Right renal pelvis (tissue), 4 donors: ENCODE results near the gene LYPD6B. TPM values are rescaled to one million over a fixed set of nuclear protein-coding genes. Genes with fewer than 3 reads are reported as not detected.

Experiments
- DNase-seq, 4 donors: peaks; one replicate each; pipeline ENCODE4 v3.0.0-alpha.2; 2013; ENCODE audit warnings: low read depth in 4 of 4, low spot score in 3 of 4, missing footprints in 1 of 4
- polyA plus RNA-seq, 4 donors: library from polyadenylated mRNA; unstranded; fragments of 120-200 nt; gene quantifications; one replicate each; pipeline ENCODE4 v1.2.1, GENCODE V29; 2013; ENCODE audit not compliant: insufficient read length in 4 of 4

The LYPD6B gene
- polyA plus RNA-seq, 4 donors, result 27.1 to 37.7 (median 28.9) TPM

- DNase-seq, result no peak
Observed at GRCh38 chr2:149152469-149152953, 114.0 kb downstream of the LYPD6B start.

GRCh38 chr2:149155196-149155969 lies 116.9 kb downstream of the LYPD6B start:
- DNase-seq, result no peak

GRCh38 chr2:149155988-149156387 lies 117.5 kb downstream of the LYPD6B start:
- DNase-seq, result no peak

DNA sequence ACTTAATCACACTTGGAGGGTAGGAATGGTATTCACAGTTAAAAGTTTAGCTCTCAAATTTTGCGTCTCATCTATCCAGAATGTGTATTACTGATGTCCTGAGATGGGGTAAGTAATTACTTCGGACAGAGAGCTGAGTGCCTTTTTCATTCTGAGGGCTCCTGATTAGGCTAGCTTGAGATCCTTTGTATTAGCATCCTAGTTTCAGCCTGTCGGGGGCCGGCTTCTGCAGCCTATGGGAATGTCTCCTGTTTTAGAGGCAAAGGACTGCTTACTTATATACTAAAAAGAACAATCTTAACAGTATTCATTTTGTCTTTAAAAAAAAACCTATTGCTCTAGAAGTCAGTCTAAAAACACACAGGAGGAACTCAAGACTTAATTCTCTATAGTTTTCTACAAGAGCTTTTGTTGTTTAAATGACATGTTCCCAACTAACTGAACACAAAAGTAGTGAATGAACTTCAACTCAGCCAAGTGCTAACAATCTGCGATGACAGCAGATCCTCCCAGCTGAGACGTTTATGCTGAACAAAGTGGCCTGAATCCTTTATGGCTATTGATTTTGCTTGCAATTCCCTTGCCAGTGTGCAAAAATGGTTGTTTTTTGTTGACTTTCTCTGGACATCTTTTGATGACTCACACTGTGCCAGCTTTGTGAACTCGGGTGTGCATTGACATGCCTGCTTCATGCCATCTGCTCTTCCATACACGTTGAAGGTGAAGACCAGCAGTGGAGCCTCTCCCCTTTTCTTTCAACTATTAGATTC lies 118.7 kb downstream of the LYPD6B start:
- DNase-seq, result no peak

GRCh38 chr2:149158957-149159356 lies 120.5 kb downstream of the LYPD6B start:
- DNase-seq, result no peak

DNA sequence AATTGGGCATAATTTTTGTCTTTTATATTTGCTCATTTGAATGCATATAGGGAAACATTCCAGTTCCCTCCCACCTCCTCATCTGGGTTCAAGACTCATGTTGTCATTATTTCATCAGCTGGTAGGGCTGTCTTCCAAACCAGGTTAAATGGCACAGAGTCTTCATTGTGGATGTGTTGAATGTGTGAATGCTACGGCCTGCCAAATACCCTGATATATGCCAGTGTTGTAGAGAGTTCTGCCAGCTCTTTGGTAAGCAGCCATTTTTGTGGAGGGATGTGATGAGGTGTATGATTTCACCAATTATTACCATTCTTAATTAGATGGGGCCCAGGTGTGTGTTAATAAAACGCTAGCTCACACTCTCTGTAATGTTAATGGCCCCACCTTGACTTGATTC lies 121.7 kb downstream of the LYPD6B start:
- no peak for DNase-seq

DNA sequence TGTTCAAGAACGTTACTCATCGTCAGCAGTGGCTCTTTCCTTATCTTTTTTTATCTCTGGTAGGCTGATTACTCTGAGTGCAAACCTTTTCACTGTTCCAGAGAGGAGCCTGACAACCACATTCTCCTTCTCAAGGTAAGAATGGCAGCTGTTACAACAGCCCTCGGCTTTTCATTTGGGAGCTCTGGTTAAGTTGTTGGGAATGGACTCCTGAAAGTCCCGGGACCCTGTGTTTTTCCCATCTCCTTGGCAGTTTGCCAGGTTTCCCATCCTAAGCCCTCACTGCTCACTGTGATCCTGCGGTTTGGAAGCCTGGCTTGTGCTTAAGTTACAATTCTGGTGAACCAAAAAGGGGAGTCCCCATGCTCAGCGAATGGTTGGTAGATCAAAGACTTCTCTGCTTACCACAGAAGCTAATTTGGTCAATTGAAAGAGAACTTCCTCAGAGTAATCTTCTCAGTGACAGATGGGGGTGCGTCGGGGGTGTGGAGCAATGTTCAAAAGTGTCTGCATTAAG lies 122.3 kb downstream of the LYPD6B start:
- no peak for DNase-seq

DNA sequence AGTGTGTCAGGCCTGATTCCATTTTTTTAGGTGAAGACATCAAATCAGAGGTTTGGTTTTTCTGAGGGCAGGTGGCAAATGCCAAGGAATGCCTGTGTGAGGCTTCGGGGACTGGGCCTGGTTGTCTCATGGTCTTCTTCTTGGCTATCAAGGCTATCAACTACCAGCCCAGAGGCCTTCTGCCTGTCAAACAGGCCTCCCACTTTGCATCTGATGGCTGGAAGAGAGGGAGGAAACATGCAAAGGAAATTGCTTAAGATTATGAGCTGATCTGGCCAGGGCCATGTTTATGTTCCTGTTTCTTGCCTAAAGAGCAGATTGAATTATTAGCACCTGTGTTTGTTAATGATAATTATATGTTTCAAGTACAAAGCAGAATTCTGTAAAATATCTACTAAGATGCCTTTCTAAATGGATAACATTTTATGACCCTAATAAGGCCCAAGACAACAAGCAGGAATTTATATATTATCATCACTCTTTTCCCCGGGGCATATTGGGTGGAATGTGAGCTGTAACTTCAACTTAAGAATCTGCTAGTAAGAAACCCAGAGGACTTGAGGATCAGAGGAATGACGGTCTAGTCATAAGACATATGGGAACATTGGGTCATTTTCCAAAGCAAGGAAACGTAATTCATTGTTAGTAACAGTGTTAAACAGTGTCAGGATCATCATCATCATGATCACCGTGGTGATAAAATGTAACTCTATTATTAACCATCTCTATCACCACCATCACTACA lies 123.2 kb downstream of the LYPD6B start:
- DNase-seq, result no peak

- DNase-seq, result no peak
Observed at GRCh38 chr2:149164296-149164695, 125.8 kb downstream of the LYPD6B start.

DNA sequence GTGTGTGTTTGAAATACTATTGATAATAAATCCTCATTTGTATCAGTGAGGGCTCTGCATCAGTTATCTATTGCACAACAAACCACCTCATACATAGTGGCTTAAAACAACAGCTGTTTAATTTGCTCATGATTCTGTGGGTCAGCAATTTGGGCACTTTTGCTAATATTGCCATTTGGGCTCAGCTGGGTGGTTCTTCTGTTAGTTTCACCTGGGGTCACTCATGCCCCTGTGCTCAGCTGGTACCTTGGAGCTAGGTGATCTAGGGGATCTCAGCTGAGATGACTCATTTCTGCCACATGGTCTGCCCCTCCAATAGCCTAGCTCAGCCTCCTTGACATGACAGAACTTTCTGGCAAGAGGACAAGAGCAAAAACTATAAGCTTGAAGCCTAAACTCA lies 126.3 kb downstream of the LYPD6B start:
- no peak for DNase-seq

- DNase-seq, result no peak
Observed at GRCh38 chr2:149167001-149167780, 128.7 kb downstream of the LYPD6B start.

DNA sequence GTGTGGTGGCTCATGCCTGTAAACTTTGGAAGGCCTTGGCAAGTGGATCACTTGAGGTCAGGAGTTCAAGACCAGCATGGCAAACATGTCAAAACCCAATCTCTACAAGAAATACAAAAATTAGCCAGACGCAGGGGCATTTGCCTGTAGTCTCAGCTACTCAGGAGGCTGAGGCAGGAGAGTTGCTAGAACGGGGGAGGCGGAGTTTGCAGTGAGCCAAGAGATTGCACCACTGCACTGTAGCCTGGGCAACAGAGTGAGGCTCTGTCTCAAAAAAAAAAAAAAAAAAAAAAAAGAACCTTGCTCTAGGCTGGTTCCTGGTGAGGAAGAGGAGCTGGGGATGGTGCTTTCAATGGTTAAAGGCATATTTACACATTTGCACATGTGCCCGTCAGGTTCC lies 129.4 kb downstream of the LYPD6B start:
- no peak for DNase-seq

DNA sequence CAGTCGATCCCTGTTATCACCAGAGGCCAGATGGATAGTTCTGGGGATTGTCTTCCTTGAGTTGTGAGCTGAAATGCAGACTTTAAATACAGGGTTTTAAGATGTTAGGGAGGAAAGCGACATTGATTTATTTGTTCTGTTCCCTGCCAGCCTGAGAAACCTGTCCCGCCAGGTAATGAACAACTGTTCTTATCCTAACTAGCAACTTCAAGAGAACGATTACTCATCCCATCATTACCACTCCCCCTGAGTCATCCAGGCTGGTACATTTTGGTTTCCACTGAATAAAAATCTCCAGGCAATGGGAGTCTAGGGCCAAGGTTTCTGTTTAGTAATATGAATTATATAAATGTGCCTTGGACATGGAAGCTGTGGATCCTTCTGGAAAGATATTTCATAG lies 131.2 kb downstream of the LYPD6B start:
- DNase-seq, result no peak

GRCh38 chr2:149170156-149170555 lies 131.7 kb downstream of the LYPD6B start:
- DNase-seq, result no peak

- DNase-seq, result no peak
Observed at GRCh38 chr2:149170911-149171310, 132.4 kb downstream of the LYPD6B start.

GRCh38 chr2:149173220-149173619 lies 134.7 kb downstream of the LYPD6B start:
- DNase-seq, result no peak

GRCh38 chr2:149175956-149176355 lies 137.5 kb downstream of the LYPD6B start:
- no peak for DNase-seq

GRCh38 chr2:149178612-149179011 lies 140.1 kb downstream of the LYPD6B start:
- no peak for DNase-seq

GRCh38 chr2:149180226-149180875 lies 141.9 kb downstream of the LYPD6B start:
- no peak for DNase-seq

DNA sequence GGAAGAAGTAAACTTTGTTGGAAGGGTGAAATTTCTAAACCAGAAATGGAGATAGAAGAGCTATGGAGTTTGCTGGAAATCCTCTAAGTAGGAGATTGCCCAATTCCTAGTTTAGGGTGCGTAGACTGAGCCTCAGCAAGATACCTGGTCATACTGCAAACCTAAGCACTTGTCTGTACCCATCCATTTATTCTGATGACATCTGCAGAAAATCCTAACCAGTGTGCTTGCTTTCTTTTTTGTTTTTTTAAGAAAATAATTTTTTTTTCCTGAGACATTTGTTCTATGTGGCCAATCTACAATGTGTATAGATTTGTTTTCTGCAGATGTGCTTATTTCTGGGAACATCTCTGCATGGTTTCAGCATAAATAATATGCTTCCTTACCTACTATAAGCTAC lies 144.7 kb downstream of the LYPD6B start:
- DNase-seq, result no peak
